ENCODE measurements around the gene DOCK3.
"Not testable (repeated sequence)": the region's sequence is repeated elsewhere in the genome, so short reads cannot be mapped to it uniquely, and the experiment has no call there.

Gene DOCK3

DNA sequence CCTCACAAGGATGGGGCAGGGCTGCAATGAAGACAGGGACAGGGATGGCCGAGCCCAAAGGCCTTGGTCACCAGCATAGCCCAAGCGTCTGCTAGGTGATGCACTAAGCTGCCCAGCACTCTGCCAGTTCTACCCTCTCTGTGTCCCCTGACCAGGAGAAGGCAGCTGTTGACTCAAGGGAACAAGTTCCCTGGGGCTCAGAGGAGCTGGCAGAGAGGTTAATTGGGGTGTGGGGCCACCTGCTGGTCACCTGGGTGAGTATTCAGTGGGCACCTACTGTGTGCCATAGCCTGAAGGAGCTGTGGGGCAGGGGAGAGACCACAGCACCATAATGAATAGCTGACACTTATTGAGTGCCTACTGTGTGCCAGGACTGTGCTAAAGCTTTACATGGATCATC lies 22.0 kb upstream of the DOCK3 start:
- DNase-seq, result peak in 1 of 2 experiments; percentile 49

DNA sequence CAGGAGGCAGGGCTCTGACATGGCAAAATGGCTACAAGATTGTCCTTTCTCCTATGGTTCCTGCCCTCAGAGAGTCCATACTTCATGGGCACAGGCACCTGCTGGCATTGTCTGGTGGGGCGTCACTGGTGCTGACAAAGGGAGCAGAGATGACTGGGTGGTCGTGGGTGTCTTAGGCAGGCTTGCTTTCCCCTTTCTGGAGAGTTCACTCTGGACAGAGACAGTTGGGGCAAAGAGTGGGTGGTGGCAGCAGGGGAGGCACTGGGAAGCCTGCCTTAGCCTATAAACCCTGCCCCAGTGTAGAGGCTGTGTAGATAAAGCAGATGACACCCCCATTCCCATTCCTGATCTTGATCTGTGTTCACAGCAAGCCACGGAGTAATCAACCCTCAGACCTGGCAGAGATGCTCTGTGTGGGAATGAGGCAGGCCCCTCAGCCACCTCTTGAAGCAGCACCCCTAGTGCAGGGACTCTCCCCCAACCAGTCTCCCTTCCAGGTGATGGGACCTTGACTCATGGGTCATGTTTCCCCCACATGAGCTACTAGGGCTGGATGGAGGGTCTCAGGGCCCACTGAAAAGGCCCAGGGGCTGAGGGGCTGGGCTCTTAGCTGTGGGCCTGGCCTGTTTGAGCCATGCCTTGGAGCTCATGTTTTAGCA lies 20.7 kb upstream of the DOCK3 start:
- no peak for DNase-seq

DNA sequence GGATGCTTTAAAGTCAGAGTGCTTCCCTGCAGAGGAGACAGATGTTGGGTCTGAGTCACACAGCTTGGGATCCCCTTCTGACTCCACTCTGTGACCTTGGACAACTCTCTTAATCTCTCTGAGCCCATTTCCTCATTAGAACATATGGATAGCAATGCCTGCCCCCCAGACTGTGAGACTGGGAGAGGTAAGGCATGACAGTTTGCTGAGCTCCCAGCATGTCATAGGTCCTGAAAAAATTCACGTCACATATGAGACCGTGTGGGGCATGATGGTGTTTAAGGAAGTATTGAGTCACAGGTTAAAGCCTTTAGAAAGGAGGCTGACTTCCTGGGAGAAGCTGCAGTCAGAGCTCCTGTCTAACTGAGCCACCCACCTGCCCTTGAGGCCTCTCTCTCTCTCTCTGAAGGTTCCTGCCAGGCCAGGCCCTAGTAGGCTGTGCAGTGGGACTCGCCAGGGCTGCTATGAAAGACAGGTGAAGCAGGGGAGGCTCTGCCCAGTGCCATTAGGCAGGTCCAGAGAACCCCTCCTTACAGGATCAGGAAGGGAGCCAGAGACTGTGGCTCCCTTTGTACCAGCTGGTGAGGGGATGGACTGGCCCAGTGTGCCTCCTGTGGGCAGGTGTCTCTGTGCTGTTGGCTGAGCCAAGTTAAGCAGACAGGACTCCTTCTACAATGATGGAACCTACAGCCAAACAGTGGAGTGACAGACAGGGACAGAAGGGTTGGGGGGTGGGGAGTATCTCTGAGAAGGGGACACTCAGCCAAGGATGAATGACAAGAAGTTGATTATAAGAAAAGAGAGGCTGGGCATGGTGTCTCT lies 19.5 kb upstream of the DOCK3 start:
- peak in 1 of 2 experiments; percentile 51 for DNase-seq

DNA sequence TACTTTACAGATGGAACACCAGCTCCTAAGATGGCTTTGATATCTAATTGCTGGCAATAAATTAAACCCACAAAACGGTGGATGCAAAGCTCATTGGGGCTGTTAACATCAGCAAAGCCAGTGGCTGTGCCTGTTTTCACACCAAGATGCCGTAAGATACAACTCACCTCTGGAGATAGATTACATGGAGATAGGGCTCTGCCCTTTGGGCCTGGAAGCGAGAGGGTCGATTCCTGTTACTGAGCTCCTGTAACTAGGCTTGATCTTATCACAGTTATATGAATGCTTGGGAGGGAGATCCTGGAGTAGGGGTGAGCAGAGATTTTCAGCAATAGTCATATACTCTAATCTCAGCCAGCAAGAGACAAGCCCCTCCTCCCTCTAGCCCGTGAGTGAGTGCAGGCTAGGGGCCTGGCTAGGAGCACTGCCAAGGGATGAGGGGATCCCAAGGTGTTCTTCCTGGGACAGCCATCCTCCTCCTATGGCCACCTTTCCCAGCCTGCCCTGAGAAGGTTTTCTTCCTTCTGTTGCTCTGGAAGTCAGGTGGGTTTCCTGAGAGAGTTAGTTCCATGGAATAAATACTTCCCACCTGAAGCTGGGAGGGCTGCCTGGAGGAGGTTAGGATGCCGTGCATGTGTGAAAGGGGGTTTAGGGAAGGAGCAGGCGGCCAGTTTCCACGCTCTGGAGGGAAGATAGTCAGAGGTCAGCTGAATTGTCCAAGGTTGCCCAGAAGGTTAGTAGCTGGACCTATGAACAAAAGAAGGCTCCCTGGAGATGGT lies 18.1 kb upstream of the DOCK3 start:
- DNase-seq, result no peak

DNA sequence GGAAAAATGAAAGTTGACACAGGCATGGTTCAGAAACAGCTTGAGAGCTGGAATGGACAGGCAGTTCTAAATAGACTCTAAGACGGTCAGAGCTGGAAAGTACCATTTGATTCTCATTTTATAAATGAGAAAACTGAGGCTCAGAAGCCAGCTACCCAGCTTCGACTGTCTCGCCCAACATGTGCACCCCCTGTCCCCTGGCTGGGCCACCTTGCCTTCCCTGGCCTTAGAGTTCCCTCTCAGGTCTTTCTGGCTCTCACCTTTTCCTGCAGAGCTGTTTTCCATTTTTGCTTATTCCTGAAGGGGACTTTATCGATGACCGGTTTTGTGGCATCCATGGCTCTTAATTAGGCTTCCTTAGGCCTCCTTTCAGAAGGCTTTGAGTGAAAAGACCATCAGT lies 17.3 kb upstream of the DOCK3 start:
- DNase-seq, result no peak

DNA sequence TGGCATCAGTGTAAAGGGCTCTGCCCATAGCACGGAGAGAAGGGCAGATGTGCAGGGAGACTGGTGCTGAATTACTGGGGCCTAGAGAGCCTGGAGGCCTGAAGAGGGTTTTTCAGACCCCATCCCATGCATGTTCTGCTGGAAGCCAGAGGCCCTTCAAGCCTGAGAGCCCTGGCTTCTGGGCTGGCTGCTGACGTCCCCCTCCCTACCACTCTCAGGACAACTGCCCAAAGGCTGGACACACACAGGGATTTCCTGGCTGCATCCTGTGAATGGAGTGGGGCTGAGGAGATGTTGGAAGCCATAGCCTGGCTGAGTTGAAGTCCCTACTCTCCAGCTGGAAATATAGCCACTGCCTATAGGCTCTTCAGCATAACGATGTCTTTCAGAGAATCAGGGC lies 16.9 kb upstream of the DOCK3 start:
- DNase-seq, result no peak

DNA sequence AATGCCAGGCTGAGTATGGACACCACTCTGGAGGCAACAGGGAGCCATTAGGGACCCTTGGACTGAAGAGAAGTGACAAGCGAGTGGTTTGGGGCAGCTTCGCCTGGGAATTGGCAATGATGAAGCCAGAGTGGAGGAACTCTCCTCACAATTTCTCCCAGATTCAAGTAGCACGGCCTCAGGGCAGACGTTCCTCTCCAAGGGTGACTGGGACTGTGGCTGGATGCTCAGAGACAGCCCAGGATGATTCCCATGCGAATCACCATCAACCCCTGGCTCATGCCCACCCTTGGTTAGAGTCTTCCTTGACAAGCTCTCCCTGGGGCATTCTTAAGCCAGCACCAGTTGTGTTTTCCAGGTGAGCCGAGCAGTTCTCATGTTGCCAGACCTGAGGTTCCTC lies 16.3 kb upstream of the DOCK3 start:
- no peak for DNase-seq

DNA sequence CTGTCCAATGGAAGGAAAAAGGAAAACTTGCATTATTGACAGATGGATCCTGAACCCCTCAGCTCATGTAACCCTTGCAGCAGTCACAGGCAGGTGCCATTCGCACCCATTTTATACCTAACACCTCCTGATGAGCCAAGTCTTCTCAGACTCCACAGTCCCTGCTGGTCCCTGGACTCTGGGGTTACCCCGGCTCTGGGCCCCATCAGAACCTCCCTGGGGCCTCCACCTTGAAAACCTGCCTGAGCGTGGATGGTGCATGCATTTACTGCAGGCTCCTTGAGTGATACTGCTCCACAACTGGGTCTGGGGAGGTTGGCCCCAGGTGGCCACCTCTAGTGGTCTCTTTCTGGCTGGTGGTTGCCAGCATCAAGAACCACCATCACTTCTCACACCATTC lies 15.9 kb upstream of the DOCK3 start:
- no peak for DNase-seq

DNA sequence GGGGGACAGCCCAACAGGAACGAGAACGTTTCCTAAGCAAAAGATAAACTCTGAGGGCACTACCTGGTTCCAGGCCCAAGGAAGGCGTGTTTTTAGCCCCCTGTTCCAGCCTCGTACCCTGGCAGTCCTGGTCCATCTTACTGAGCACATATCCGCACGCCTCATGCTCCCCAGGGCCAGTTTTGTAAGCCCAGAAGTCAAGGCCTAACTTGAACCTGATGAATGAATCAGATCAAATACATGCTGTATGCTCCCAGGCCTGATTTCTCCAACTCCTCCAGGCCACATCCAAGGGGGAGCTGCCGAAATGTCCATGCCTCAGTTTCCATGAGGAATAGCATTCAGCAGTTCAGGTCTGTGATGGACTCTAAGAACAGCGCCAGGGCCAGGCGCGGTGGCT lies 14.3 kb upstream of the DOCK3 start:
- DNase-seq, result no peak

DNA sequence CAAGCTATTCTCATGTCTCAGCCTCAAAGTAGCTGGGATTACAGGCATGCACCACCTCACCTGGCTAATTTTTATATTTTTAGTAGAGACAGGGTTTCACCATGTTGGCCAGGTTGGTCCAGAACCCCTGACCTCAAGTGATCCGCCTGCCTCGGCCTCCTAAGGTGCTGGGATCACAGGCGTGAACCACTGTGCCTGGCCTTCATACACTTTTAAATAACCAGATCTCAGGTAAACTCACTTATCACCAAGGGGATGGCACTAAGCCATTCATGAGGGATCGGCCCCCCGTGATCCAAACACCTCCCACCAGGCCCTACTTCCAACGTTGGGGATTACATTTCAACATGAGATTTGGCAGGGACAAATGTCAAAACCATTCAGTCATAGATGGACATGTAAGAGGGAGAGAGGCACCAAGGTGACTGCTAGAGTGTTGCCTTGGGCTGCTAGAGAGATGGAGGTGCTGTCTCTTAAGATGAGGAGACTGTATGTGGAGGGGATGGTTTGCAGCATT lies 13.3 kb upstream of the DOCK3 start:
- no peak for DNase-seq

DNA sequence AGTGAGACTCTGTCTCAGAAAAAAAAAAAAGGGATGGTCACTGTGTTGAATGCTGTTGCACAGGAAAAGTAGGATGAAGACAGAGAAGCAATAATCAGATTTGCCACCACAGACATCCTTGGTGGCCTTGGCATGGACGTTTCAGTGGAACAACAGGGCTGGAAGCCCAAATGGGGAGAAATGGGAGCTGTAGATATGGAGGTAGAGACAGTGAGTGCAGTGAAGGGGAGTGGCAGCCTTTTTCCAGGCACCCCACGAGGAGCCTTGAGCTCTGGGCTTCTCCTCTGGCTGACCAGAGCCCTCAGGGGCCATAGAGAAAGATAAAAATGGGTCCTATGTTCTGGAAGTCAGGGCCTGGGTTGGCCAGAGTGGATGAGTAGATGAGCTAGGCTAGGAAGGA lies 12.3 kb upstream of the DOCK3 start:
- DNase-seq, result no peak

DNA sequence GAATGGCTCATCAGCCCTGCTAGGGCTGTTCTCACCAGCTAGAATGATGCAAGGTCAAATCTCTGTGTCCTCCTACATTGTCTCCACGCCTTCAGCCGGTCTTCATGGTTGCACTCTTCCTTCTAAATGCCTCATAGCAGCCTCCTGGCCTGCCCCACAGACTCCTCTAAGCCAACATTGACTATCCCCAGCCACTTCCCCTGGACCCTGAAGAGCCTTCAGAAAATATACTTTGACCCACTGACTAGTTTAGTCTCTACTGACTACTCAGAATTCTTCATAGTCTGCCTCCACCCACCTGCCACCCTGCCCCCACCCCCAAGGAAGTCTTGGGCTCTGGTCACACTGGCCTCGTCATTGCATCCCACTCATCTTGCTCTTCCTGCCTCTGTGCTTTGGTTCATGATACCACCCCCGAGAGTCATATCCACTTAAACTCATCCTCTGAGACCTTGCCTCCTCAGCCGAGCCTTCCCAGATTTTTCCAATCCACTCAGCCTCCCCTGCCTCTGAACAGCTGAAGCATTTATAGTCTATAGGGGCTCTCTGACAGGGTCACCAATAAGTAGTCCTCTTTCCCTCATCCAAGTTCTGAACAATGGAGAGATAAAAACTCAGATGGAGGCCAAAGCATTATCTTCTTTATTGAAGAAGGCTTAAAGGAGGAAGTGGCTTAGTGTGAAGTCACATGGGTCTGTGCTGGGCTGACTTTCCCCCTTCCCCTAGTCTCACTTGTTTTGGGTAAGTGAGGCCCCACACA lies 9.5 kb upstream of the DOCK3 start:
- peak; percentile 40 to 61 for DNase-seq

DNA sequence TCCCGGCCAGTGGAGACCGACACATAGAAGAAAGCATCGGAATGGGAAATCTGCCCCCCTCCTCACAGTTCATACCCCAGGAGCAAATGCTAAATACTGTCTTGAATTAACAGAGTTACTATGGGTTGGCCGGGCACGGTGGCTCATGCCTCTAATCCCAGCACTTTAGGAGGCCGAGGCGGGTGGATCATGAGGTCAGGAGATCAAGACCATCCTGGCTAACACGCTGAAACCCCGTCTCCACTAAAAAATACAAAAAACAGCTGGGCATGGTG lies 8.9 kb upstream of the DOCK3 start:
- not testable (repeated sequence) for DNase-seq

DNA sequence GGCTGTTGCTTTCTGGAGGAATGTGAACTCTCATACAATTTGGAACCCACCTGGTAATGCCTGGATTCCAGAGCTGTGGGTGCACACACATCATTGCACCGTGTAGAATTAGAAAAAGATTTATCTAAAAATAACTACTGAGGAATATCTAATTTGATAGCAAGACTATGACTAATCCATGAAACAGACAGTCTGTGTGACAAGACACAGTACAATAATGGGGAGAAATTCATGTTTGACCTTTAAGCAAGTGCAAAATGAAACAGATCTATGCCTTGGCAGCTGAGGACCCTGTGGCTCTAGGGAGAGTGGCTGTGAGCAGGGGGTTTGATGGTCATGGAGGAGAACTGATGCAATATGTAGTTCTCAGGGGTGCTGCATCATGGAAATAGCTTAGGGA lies 7.9 kb upstream of the DOCK3 start:
- no peak for DNase-seq

DNA sequence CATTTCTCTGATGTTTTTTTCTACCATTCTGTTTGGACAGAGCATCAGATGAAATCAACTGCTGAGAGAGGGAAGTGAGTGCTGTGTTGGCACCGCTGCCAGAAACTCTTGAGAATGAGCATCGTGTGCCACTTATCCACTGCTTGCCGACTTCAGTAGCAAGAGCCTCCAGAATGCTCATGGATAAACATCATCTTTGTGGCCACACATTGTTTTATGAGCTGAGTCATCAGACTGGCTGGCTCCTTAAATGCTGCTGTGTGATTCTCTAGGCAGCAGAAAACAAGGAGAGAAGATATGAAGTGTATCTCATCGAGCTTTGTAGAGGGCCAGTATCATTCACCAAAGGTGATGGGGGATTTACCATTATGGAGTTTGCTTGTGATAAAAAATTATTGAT lies 3.4 kb upstream of the DOCK3 start:
- DNase-seq, result no peak

DNA sequence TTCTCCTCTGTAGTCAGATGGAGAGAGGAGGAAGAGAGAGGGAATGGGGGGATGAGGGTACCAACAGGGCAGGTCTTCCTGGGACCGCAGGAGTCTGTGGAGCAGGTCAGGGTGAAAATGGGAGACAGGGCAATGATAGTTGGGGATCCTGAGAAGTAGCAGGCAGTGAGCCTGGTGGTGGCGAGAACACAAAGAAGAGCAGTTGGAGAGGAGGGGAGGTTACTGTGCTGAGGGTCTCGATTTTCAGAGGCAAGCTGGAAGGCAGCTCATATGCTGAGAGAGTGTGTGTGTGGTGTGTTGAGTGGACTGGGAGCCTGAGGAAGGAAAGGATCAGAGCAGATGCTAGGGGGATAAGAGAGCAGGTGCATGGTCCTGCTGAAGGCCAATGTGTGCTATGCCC lies 2.1 kb upstream of the DOCK3 start:
- no peak for DNase-seq

DNA sequence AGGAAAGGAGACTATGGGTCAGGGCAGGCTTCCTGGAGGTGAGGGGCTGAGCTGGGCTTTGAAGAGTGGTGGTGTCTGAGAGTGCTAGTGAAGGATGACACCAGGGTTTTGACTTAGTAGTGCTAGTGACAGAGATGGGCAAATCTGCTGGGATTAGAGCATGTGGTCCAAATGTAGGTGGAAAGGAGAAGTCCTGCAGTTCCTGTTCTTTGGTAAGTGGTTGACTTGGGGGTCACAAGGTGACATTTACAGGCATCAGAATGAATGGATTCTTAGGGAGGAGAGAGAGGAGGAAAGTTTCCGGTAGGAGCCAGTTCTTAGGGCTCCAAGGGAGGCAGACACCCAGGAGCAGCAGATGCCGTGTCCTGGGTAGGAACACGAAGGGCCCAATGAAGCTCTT lies 796 bp upstream of the DOCK3 start:
- DNase-seq, result no peak

DNA sequence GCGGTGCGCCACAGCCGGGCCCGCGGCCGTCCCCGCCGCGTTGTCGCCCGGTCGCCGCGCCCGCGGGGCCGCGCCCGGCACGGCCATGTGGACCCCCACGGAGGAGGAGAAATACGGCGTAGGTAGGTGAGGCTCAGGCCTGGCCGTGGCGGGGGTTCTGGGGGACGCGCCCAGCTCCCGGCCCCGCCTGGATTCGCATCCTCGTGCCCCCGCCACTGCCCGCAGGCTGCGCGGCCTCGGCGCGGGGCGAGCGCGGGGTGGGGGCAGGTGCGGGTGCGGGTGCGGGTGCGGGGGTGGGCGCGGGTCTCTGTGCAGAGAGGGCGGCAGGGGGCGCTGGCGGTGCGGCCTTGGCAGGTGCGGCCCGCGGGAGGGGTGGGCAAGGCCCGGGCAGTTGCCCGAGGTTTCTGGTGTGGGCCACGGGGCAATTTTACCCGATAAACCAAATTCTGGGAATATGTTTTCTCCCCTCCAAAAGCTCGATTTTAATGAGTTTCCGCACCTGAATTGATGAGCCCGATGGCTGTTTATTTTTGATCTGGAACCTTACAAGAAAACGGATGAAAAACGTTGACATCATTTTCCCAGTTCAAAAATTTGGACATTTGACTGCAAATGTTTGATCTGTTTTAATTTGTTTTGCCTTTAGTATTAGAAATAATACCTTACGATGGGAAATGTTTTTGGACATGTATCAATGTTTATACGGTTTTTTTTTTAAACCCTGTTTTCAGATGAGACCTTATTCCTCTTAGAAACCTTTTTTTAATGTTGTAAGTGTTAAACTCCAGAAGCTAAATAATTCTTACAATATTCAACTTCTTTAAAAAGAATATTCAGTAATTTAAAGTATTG lies 678 bp downstream of the DOCK3 start:
- DNase-seq, result no peak

DNA sequence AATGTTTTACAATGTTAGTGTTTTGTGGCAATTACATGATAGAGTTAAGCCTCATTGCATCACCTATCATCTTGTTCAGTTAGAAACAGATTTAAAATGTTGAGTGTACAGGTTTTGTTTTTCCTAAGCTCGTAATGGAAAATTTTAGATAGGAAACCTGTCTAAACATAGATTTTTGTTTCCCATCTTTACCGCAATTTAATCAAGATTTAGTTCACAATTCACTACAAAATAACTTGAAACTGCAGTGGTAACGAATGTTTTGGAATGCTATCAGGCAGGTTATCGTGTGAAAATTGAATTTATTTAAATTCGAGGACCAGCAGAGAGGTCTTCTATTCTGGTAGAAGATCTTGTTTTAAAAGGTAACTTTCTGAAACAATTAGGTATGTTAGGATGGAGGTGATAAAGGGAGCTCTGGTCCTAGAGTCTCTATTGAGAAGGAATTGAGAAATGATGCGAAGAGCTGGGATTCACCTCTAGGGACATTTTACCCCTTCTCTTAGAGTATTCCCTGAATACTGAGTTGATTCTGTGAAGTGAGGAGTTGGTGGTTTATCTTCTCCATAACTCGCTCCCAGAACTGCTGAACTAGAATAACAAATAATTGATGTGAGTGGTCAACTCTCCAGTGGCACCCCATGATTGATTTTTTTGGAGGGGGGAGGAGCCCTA lies 1.4 kb downstream of the DOCK3 start:
- no peak for DNase-seq

DNA sequence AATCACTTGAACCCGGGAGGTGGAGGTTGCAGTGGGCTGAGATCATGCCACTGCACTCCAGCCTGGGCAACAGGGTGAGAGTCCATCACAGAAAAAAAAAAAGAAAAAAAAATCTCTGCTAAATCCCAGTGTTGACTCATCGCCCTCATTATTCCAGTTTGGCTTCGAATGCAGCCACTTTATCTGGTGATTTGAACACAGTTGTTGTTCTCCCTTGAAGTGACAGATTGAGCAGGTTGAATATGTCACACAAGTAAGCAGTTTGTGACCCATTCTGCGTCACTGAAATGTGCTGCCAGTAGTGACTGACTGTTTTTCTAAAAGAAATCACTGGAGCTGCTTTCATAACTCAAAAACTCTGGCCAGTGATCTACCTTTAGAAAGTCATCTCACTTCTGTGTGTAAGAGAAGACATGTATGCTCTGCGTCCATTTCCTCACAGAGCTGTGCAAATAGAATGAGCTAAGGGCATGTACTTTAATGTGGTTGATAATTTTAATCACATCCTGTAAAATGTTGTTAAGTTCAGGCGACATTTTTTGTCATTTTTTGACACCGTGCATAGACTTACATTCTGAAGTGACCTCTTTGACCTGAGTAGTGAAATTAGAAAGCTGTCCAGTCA lies 12.5 kb downstream of the DOCK3 start:
- no peak for DNase-seq

DNA sequence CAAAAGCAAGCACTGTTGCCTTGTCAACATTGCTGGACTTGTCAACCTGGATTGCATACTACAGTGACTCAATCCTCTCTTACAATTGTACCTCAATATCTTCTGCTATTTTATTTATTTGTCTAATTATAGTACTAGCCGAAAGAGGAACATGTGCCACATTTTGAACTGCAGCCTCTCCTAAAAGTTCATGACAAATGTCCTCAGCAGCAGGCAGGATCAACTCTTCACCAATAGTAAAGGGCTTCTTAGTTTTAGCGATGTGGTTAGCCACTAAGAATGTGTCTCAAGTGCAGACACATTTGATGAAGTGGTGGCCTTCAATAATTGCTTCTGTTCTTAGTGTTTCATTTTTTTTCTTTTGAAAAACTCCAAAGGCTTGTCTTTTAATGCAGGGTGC lies 13.2 kb downstream of the DOCK3 start:
- no peak for DNase-seq

Data from Kasumi-1 (cell line).